CD4-positive, alpha-beta T cell (primary cell): Measurements from ENCODE around the gene NUP37. TPM values are rescaled to one million over a fixed set of nuclear protein-coding genes. Genes with fewer than 3 reads are reported as not detected.
"Not testable (repeated sequence)": the region's sequence is repeated elsewhere in the genome, so short reads cannot be mapped to it uniquely, and the experiment has no call there.

Experiments
- ATAC-seq: fragments of 200-7000 bp; cut with Tn5 transposase; one replicate; pipeline ENCODE4 v1.10.0; 2022; ENCODE audit warnings: mild to moderate bottlenecking; ENCODE audit not compliant: poor library complexity
- CTCF ChIA-PET: fragments of 350-600 bp; sonication (Branson Sonifier 250); formaldehyde crosslinking; loops from one replicate; lab custom pipeline; 2021; ENCODE audit warnings: antibody characterized with exemption, inconsistent platforms; lab: Charles Lee
- POLR2A ChIA-PET: fragments of 350-600 bp; sonication (Branson Sonifier 250); formaldehyde crosslinking; loops from one replicate; lab custom pipeline; 2021; ENCODE audit warnings: antibody characterized with exemption, inconsistent platforms; lab: Charles Lee
- DNase-seq, 14 experiments: peaks; one replicate each; pipeline ENCODE4 v3.0.0-alpha.2; 2013 to 2020; ENCODE audit warnings: mixed read lengths in 2 of 14
- H3K27ac ChIP-seq, 2 donors: one replicate each; pipeline versions ENCODE4 v1.5.1 to v1.7.0; 2013; ENCODE audit warnings: low read length in 2 of 2, low read depth in 1 of 2, mild to moderate bottlenecking in 1 of 2
- H3K27me3 ChIP-seq, 2 experiments: 1 replicate in 1 of 2; 2 replicates in 1 of 2; pipeline versions ENCODE4 v1.6.1 to v1.7.0; 2013; ENCODE audit warnings: low read length in 2 of 2, control low read depth in 1 of 2, mild to moderate bottlenecking in 1 of 2, moderate library complexity in 1 of 2; ENCODE audit not compliant: insufficient read depth in 2 of 2, control insufficient read depth in 1 of 2
- H3K36me3 ChIP-seq: one replicate; pipeline ENCODE4 v1.6.1; 2013; ENCODE audit warnings: low read length, control low read depth; ENCODE audit not compliant: insufficient read depth
- H3K4me1 ChIP-seq: one replicate; pipeline ENCODE4 v1.6.1; 2013; ENCODE audit warnings: low read length, control low read depth; ENCODE audit not compliant: insufficient read depth
- H3K4me3 ChIP-seq: one replicate; pipeline ENCODE4 v1.5.1; 2013; ENCODE audit warnings: mild to moderate bottlenecking, low read length, moderate library complexity
- H3K9me3 ChIP-seq, 2 experiments: 1 replicate in 1 of 2; 2 replicates in 1 of 2; pipeline versions ENCODE4 v1.6.1 to v1.7.0; 2013; ENCODE audit warnings: low read length in 2 of 2, mild to moderate bottlenecking in 2 of 2, control low read depth in 1 of 2, moderate library complexity in 1 of 2; ENCODE audit not compliant: control insufficient read depth in 1 of 2, insufficient read depth in 1 of 2
- H3K27ac Mint-ChIP-seq: one replicate; pipeline ENCODE4 v1.8.0; 2020; ENCODE audit warnings: mixed read lengths
- H3K27me3 Mint-ChIP-seq: one replicate; pipeline ENCODE4 v1.8.0; 2021; ENCODE audit warnings: mixed read lengths
- H3K36me3 Mint-ChIP-seq: one replicate; pipeline ENCODE4 v1.8.0; 2021; ENCODE audit warnings: low read depth, mixed read lengths
- H3K4me1 Mint-ChIP-seq: one replicate; pipeline ENCODE4 v1.8.0; 2021; ENCODE audit warnings: low read depth, mixed read lengths
- H3K4me3 Mint-ChIP-seq: one replicate; pipeline ENCODE4 v1.8.0; 2020; ENCODE audit warnings: mild to moderate bottlenecking, mixed read lengths
- H3K9me3 Mint-ChIP-seq: one replicate; pipeline ENCODE4 v1.8.0; 2020; ENCODE audit warnings: mixed read lengths
- CTCF ChIP-seq: fragments of 200-600 bp; IDR thresholded peaks from one replicate; pipeline ENCODE4 v1.8.0; 2022; ENCODE audit warnings: antibody characterized with exemption, mild to moderate bottlenecking
- intact Hi-C, 2 experiments: fragments of 100-400 bp; cut with DNase I in 1 of 2; cut with micrococcal nuclease in 1 of 2; formaldehyde crosslinking; loops; one replicate each; pipeline versions ENCODE4 v1.15.1 to v1.9.0; 2023 to 2025; cut with DNase I, micrococcal nuclease
- total RNA-seq, 174 experiments: library from RNA in 2 of 174; stranded (reverse) in 2 of 174; gene quantifications; one replicate each; pipeline ENCODE4 v1.2.3 and lab custom pipeline; 2021 to 2026

The NUP37 gene
- total RNA-seq, 2 experiments from 2014 or later = 9.4 to 9.6 TPM

GRCh38 chr12:102080842-102081241 is 39.1 kb downstream of the NUP37 start:
- Mint-ChIP-seq H3K36me3 (peaks cover 92% of the 10 kb centered on the region), H3K4me3 (no peak overlapping the region), H3K9me3 (no peaks in the 10 kb centered on the region), H3K27ac (no peak overlapping the region), H3K4me1 (no peaks in the 10 kb centered on the region), H3K27me3 (no peaks in the 10 kb centered on the region)
- no peak for TF ChIP-seq CTCF
- no peaks in the 10 kb centered on the region for H3K27me3 ChIP-seq
- H3K4me1 ChIP-seq = no peaks in the 10 kb centered on the region
- H3K4me3 ChIP-seq = no peak overlapping the region
- ATAC-seq = no peak
- H3K9me3 ChIP-seq = no peaks in the 10 kb centered on the region
- ChIA-PET POLR2A (no interaction called here), CTCF (no interaction called here)
- peaks cover 44% of the 10 kb centered on the region for H3K36me3 ChIP-seq
- DNase-seq = no peak
- intact Hi-C loops = loop anchor here in 1 of 2 experiments (5.0 kb wide), 1 partner anchor 36 kb away; no protein-coding TSS in a partner anchor
- H3K27ac ChIP-seq = no peak overlapping the region

GRCh38 chr12:102072092-102072491 is 47.8 kb downstream of the NUP37 start:
- H3K9me3 Mint-ChIP-seq, H3K4me3 Mint-ChIP-seq, POLR2A ChIA-PET, H3K4me3 ChIP-seq, H3K27me3 ChIP-seq, CTCF ChIA-PET, H3K4me1 Mint-ChIP-seq, DNase-seq, H3K27me3 Mint-ChIP-seq, H3K36me3 ChIP-seq, intact Hi-C loops, ATAC-seq, H3K9me3 ChIP-seq, H3K27ac ChIP-seq, H3K27ac Mint-ChIP-seq, H3K4me1 ChIP-seq: not testable (repeated sequence)
- peaks cover 30% of the 10 kb centered on the region for H3K36me3 Mint-ChIP-seq

GRCh38 chr12:102069707-102070106 is 50.2 kb downstream of the NUP37 start:
- Mint-ChIP-seq H3K27me3 (no peaks in the 10 kb centered on the region), H3K27ac (no peak overlapping the region), H3K36me3 (peaks cover 11% of the 10 kb centered on the region), H3K9me3 (no peaks in the 10 kb centered on the region), H3K4me1 (no peaks in the 10 kb centered on the region), H3K4me3 (no peak overlapping the region)
- intact Hi-C loops = loop anchor here in 1 of 2 experiments (10.0 kb wide), 4 partner anchors 195 to 1875 kb away; partner anchors contain the start of genes DRAM1 and NT5DC3
- no peak overlapping the region for H3K4me3 ChIP-seq
- POLR2A ChIA-PET = no interaction called here
- no peaks in the 10 kb centered on the region for H3K27me3 ChIP-seq
- no peaks in the 10 kb centered on the region for H3K36me3 ChIP-seq
- H3K4me1 ChIP-seq = no peaks in the 10 kb centered on the region
- H3K9me3 ChIP-seq = no peaks in the 10 kb centered on the region
- CTCF ChIA-PET = no interaction called here
- no peak for DNase-seq
- H3K27ac ChIP-seq = no peak overlapping the region
- no peak for TF ChIP-seq CTCF
- no peak for ATAC-seq
